GM19328 (cell line): ENCODE measurements around the gene SLC25A22.

Experiments
- ATAC-seq: cut with Tn5 transposase; IDR thresholded peaks from one replicate; pipeline ENCODE4 v1.9.1; 2021; ENCODE audit warnings: mild to moderate bottlenecking, moderate library complexity; ENCODE audit not compliant: unreplicated experiment

Gene SLC25A22

GRCh38 chr11:774873-775592 lies 23.0 kb downstream of the SLC25A22 start:
- no peak for ATAC-seq

GRCh38 chr11:773830-774229 lies 24.3 kb downstream of the SLC25A22 start:
- no peak for ATAC-seq

- no peak for ATAC-seq
Measured at GRCh38 chr11:773425-773824, 24.7 kb downstream of the SLC25A22 start.

- no peak for ATAC-seq
Measured at GRCh38 chr11:772429-773390, 25.4 kb downstream of the SLC25A22 start.

- no peak for ATAC-seq
Measured at GRCh38 chr11:771617-772204, 26.4 kb downstream of the SLC25A22 start.

- no peak for ATAC-seq
Measured at GRCh38 chr11:770642-771616, 27.2 kb downstream of the SLC25A22 start.

- ATAC-seq: no peak
Measured at GRCh38 chr11:769887-770641, 28.0 kb downstream of the SLC25A22 start.

GRCh38 chr11:767238-767637 lies 30.8 kb downstream of the SLC25A22 start:
- no peak for ATAC-seq

- ATAC-seq: no peak
Measured at GRCh38 chr11:766936-767210, 31.2 kb downstream of the SLC25A22 start.

- ATAC-seq: no peak
Measured at GRCh38 chr11:766106-766935, 31.8 kb downstream of the SLC25A22 start.

- no peak for ATAC-seq
Measured at GRCh38 chr11:765802-766091, 32.3 kb downstream of the SLC25A22 start.

- ATAC-seq: no peak
Measured at GRCh38 chr11:765025-765801, 32.9 kb downstream of the SLC25A22 start.

GRCh38 chr11:764322-765024 lies 33.6 kb downstream of the SLC25A22 start:
- no peak for ATAC-seq

- ATAC-seq: no peak
Measured at GRCh38 chr11:763549-764321, 34.3 kb downstream of the SLC25A22 start.

GRCh38 chr11:763073-763463 lies 35.0 kb downstream of the SLC25A22 start:
- no peak for ATAC-seq

GRCh38 chr11:762421-763072 lies 35.5 kb downstream of the SLC25A22 start:
- no peak for ATAC-seq
